Right atrium auricular region (tissue), 2 donors: ENCODE data around the gene ETF1. TPM values are rescaled to one million over a fixed set of nuclear protein-coding genes. Genes with fewer than 3 reads are reported as not detected.
"Not testable (repeated sequence)": the region's sequence is repeated elsewhere in the genome, so short reads cannot be mapped to it uniquely, and the experiment has no call there.

Experiments used
- DNase-seq: peaks from one replicate; pipeline ENCODE4 v3.0.0-alpha.2; 2019; ENCODE audit warnings: low spot score
- H3K27ac ChIP-seq, 2 donors: fragments of 200-600 bp; sonication (generic); 1 replicate in 1 of 2; 2 replicates in 1 of 2; pipeline ENCODE4 v1.5.1; 2016 to 2019
- H3K27me3 ChIP-seq, 2 donors: fragments of 200-600 bp; sonication (generic); one replicate each; pipeline versions ENCODE4 v1.5.1 to v1.6.0; 2017 to 2019
- H3K36me3 ChIP-seq: fragments of 200-600 bp; sonication (generic); one replicate; pipeline ENCODE4 v1.5.1; 2016
- H3K4me1 ChIP-seq, 2 donors: fragments of 200-600 bp; sonication (generic); one replicate each; pipeline versions ENCODE4 v1.5.1 to v1.6.0; 2017 to 2019
- H3K4me3 ChIP-seq, 2 donors: fragments of 200-600 bp; sonication (generic); 1 replicate in 1 of 2; 2 replicates in 1 of 2; pipeline ENCODE4 v1.5.1; 2017 to 2019; ENCODE audit warnings: mild to moderate bottlenecking in 1 of 2, moderate library complexity in 1 of 2
- H3K9me3 ChIP-seq, 2 donors: fragments of 200-600 bp; sonication (generic); one replicate each; pipeline ENCODE4 v1.5.1; 2019
- total RNA-seq, 2 donors: library from RNA; depleted of rRNA; stranded (reverse); fragments of >200 nt; gene quantifications; one replicate each; pipeline ENCODE4 v1.1.0, GENCODE V29; 2016
- TF ChIP-seq, protein P1 (sequence below), 2 donors: fragments of 200-600 bp; sonication (generic); IDR thresholded peaks; one replicate each; pipeline ENCODE4 v1.5.1; 2019; ENCODE audit warnings: antibody characterized with exemption in 2 of 2

The ETF1 gene
- total RNA-seq, 2 donors from 2014 or later, result 62.0 to 64.1 TPM

DNA sequence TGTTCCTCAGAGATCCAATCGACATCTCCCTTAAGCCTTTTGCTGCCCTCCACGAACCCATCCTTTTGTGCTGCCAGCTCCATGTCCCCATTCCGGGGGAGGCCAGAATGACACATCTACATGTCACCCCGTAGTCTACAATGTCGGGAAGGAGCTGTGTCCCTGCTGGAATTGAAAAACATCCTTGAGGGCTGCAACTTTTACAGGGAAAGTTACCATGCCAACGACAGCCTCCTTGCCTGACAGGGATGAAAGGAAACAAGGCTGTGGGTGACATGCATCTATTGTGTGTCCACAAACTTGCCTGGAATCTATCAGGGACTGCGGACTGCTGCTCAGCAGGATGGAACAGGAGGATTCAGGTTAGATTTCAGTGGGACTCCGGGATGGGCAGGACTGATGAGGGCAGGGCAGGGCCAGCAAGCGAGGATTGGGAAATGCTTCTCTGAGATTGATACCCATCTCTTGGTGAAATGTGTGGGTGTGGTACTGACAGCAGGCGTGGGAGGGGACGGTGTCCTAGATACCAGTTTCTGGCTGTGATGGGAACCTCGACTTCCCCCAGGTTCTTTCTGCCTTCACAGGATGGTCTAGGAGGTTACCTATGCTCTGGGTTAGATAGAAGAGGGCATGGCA lies 52.3 kb downstream of the ETF1 start:
- Histone ChIP-seq H3K4me3 (no peak overlapping the region), H3K9me3 (no peaks in the 10 kb centered on the region), H3K36me3 (no peaks in the 10 kb centered on the region), H3K27ac (no peak overlapping the region), H3K4me1 (peaks cover 0 to 30% of the 10 kb centered on the region in 2 donors), H3K27me3 (no peaks in the 10 kb centered on the region)
- TF ChIP-seq, protein P1, sequence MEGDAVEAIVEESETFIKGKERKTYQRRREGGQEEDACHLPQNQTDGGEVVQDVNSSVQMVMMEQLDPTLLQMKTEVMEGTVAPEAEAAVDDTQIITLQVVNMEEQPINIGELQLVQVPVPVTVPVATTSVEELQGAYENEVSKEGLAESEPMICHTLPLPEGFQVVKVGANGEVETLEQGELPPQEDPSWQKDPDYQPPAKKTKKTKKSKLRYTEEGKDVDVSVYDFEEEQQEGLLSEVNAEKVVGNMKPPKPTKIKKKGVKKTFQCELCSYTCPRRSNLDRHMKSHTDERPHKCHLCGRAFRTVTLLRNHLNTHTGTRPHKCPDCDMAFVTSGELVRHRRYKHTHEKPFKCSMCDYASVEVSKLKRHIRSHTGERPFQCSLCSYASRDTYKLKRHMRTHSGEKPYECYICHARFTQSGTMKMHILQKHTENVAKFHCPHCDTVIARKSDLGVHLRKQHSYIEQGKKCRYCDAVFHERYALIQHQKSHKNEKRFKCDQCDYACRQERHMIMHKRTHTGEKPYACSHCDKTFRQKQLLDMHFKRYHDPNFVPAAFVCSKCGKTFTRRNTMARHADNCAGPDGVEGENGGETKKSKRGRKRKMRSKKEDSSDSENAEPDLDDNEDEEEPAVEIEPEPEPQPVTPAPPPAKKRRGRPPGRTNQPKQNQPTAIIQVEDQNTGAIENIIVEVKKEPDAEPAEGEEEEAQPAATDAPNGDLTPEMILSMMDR (IDR thresholded peaks at IDR 0.05), result no peak
- DNase-seq, result no peak

DNA sequence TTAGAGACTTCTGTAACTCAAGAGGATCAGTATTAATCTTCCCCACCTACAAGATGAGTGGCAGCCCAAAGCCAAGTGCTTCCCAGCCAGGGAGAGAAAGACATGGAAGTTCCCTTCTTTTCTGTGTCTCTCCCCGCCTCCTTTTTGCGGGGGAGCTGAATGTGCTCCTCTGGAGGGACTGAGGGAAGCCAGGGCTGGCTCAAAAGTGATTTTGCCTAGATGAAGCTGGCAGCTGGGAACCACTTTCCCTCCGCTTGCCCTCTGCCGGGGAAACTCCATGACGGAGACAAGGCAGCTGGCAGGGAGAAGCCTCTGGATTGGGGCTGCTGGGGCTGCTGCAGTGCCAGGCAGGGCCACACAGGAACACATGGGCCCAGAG lies 53.4 kb downstream of the ETF1 start:
- H3K4me1 ChIP-seq, result peaks cover 0 to 30% of the 10 kb centered on the region in 2 donors
- no peaks in the 10 kb centered on the region for H3K9me3 ChIP-seq
- no peak for DNase-seq
- no peak overlapping the region for H3K27ac ChIP-seq
- no peaks in the 10 kb centered on the region for H3K36me3 ChIP-seq
- TF ChIP-seq, protein P1 (IDR thresholded peaks at IDR 0.05), result no peak
- H3K4me3 ChIP-seq, result no peak overlapping the region
- no peaks in the 10 kb centered on the region for H3K27me3 ChIP-seq

DNA sequence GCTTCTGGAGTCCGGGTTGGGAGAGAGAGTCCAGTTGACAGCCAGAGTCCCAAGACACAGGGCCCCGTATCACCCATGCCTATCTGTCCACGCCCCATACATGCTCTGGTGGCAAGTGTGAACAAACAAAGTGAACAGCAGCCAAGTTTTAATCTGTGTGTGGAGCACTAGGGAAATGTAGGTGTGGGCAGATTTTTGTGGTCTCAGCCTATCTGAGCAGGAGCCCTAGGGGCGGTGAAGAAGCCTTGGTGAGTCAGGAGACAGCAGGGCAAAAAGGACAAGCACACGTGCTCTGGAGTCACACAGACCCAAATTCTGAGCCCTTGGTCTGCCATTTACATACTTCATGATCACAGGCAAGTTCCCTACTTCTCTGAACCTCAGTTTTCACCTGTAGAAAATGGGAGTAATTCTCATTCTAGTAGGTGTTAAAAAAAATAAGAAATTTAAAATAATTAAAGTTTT lies 54.5 kb downstream of the ETF1 start:
- no peak overlapping the region for H3K4me3 ChIP-seq
- TF ChIP-seq, protein P1 (IDR thresholded peaks at IDR 0.05), result no peak
- no peaks in the 10 kb centered on the region for H3K27me3 ChIP-seq
- no peak for DNase-seq
- peaks cover 0 to 30% of the 10 kb centered on the region in 2 donors for H3K4me1 ChIP-seq
- H3K27ac ChIP-seq, result no peak overlapping the region
- H3K36me3 ChIP-seq, result no peaks in the 10 kb centered on the region
- H3K9me3 ChIP-seq, result no peaks in the 10 kb centered on the region

DNA sequence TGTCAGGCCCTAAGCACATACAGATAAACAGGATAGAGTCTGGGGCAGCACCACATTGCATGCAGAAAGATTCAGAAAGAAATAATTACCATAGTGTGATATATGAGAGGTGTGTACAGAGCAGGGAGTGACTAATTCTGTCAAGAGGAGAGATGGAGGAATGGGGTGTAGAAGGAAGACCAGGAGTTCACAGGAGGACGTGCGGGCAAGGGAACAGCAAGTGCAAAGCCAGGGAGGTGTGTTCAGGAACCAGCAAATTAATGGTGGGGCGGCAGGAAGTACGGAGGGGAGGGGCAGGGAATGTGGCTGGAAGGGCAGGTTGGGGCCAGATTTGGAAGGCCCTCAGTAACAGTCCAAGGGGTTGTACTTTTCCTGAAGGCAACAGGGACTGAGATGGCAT lies 60.4 kb downstream of the ETF1 start:
- H3K36me3 ChIP-seq, result no peaks in the 10 kb centered on the region
- TF ChIP-seq, protein P1 (IDR thresholded peaks at IDR 0.05), result no peak
- DNase-seq, result no peak
- no peaks in the 10 kb centered on the region for H3K9me3 ChIP-seq
- H3K4me3 ChIP-seq, result no peak overlapping the region
- no peaks in the 10 kb centered on the region for H3K4me1 ChIP-seq
- no peaks in the 10 kb centered on the region for H3K27me3 ChIP-seq
- no peak overlapping the region for H3K27ac ChIP-seq

DNA sequence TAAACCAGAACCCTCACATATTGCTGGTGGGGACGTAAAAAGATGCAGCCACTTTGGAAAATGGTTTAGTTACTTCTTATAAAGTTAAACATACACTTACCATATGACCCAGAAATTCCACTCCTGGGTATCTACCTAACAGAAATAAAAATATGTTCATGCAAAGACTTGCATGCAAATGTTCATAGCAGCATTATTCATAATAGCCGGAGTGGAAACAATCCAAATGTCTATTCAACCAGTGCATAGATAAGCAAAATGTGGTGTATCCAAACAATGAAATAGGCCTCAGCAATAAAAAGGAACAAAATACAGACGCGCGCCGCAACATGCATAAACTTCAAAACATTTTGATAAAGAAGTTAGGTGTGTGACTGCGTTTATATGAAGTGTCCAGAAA lies 66.1 kb downstream of the ETF1 start:
- no peak for DNase-seq
- Histone ChIP-seq H3K36me3 (no peaks in the 10 kb centered on the region), H3K27ac (no peak overlapping the region), H3K27me3 (no peaks in the 10 kb centered on the region), H3K4me1 (no peaks in the 10 kb centered on the region), H3K9me3 (no peaks in the 10 kb centered on the region), H3K4me3 (no peak overlapping the region)
- TF ChIP-seq, protein P1 (IDR thresholded peaks at IDR 0.05), result no peak

DNA sequence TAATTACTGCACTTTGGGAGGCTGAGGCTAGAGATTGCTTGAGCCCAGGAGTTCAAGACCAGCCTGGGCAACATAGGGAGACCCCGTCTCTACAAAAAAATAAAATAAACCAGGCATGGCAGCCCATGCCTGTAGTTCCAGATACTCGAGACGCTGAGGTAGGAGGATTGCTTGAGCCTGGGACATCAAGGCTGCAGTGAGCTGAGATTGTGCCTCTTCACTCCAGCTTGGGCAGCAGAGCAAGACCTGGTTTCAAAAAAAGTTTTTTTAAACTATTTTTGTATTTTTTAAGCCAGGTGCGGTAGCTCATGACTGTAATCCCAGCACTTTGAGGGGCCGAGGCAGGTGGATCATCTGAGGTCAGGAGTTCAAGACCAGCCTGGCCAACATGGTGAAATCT lies 69.9 kb downstream of the ETF1 start:
- not testable (repeated sequence) for DNase-seq, H3K9me3 ChIP-seq, H3K27ac ChIP-seq, H3K4me1 ChIP-seq, H3K27me3 ChIP-seq, H3K36me3 ChIP-seq, H3K4me3 ChIP-seq
